GM12873 (cell line): Measurements from ENCODE around the gene S100A8.

Source experiments
- TF ChIP-seq, protein P1 (sequence below): IDR thresholded peaks from 2 replicates; pipeline ENCODE4 v1.5.1; 2012; ENCODE audit warnings: low read depth, mild to moderate bottlenecking, moderate library complexity, low read length, control low read depth; ENCODE audit not compliant: insufficient read depth; ENCODE audit errors: missing control alignments

Gene S100A8

DNA sequence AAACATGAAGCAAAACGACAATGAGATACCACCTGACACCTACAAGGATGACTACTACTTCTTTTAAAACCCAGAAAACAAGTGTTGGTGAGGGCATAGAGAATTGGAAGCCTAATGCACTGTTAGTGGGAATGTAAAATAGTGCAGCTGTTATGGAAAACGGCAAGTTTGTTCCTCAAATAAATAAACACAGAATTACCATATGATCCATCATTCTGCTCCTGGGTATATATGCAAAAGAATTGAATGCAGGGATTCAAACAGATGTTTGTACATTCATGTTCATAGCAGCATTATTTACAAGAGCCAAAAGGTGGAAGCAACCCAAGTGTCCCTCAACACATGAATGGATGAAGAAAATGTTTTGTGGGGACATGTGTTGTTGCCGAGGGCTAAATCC, 1.4 kb upstream of the S100A8 start:
- TF ChIP-seq, protein P1, sequence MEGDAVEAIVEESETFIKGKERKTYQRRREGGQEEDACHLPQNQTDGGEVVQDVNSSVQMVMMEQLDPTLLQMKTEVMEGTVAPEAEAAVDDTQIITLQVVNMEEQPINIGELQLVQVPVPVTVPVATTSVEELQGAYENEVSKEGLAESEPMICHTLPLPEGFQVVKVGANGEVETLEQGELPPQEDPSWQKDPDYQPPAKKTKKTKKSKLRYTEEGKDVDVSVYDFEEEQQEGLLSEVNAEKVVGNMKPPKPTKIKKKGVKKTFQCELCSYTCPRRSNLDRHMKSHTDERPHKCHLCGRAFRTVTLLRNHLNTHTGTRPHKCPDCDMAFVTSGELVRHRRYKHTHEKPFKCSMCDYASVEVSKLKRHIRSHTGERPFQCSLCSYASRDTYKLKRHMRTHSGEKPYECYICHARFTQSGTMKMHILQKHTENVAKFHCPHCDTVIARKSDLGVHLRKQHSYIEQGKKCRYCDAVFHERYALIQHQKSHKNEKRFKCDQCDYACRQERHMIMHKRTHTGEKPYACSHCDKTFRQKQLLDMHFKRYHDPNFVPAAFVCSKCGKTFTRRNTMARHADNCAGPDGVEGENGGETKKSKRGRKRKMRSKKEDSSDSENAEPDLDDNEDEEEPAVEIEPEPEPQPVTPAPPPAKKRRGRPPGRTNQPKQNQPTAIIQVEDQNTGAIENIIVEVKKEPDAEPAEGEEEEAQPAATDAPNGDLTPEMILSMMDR = no peak

DNA sequence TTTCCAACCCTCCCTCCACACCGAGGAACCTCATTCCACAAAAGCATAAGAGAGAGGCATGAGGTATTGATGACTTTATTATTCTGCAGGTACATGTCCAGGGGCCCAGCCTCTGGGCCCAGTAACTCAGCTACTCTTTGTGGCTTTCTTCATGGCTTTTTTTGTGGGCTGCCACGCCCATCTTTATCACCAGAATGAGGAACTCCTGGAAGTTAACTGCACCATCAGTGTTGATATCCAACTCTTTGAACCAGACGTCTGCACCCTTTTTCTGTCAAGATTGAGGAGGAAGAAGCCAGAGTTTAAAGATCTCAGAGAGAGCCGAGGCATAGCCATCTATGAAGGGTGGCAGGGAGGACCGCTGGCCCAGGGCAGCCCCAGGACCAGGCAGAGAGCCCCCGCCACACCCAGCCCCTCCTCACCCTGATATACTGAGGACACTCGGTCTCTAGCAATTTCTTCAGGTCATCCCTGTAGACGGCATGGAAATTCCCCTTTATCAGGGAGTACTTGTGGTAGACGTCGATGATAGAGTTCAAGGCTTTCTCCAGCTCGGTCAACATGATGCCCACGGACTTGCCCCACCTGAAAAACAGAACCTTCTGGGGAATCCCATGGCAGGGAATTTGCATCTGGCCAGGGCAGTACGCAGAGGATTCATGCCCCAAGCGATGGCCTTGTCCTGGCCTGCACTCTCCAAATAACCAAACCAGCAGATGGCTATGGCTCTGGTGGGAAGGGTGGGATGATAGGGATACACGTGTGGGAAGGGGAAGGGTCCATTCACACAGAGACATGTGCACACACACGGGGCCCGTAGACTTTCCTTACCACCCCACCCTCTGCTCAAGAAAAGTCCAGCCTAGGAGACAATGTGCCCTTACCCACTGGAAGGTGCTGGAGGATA, 647 bp downstream of the S100A8 start:
- TF ChIP-seq, protein P1 = no peak

DNA sequence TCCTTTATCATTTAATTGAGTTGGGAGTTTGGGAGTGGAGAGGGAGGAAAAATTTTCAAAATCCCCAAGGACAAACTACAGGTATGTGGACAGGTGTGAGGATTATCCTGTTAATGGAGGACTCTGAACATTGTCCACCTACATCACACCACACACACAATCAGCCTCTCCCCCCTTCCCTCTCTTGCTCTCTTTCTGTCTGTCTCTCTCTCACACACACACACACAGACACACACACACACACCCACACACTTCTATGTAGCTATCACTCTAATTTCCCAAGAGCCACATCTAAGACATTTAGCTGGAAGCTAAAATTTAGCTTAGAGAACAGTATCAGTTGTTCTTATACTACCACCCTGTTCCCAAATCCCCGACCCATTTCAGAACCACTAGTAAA, 1.5 kb downstream of the S100A8 start:
- TF ChIP-seq, protein P1 = no peak

DNA sequence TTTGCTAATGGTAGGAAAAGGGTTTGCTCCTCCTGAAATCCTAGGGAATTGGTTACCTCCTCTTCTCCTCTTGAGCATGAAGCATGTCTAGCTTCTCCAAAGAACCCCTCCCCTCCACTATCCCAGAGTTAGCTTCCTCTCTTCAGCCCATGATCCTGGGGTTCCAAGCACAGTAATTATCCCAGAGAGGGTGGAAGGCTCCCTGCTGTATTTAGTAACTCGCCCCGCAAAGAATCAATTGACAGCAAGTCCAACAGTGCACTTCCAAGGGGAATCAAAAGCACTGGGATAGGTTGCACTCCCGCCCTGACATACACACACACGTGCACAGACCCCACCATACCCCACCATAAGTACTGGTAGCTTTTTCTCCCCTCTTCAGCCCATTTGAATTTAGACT, 3.1 kb downstream of the S100A8 start:
- TF ChIP-seq, protein P1 = no peak

DNA sequence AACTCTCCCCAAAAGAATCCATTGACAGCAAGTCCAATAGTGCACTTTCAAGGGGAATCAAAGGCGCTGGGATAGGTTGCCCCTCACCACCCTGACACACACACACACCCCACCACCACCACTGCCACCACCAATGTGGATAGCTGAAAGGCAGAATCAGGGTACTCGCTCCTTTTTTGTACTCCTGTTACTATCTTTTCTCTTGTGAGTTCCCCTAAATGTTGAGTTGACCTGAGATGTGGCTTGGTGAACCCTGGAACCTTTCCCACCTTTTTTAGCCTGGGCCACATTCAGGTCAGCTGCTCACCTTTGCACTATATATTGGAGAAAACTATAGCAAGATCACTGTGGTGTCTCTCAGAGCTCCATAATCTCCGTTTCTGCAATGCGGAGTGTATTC, 3.9 kb downstream of the S100A8 start:
- TF ChIP-seq, protein P1 = no peak

DNA sequence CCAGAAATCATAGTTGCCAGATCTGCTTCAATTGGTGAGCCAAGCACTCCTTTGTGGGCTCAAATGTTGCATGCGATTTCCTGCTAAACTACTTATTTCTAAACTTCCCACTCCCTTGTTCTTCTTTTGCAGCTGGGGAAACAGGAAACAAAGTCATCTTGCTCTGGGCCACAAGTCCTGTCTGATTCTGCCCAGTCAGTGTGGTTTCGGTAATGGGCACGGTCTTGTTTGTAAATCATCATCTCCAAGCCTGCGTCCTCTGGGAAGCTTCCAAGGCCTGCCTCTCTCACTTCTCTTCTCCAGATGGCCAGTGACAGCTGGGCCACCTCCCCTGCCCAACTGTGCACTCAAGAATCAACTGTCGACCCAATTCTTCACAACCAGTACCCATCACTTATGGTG, 4.4 kb downstream of the S100A8 start:
- TF ChIP-seq, protein P1 = no peak

DNA sequence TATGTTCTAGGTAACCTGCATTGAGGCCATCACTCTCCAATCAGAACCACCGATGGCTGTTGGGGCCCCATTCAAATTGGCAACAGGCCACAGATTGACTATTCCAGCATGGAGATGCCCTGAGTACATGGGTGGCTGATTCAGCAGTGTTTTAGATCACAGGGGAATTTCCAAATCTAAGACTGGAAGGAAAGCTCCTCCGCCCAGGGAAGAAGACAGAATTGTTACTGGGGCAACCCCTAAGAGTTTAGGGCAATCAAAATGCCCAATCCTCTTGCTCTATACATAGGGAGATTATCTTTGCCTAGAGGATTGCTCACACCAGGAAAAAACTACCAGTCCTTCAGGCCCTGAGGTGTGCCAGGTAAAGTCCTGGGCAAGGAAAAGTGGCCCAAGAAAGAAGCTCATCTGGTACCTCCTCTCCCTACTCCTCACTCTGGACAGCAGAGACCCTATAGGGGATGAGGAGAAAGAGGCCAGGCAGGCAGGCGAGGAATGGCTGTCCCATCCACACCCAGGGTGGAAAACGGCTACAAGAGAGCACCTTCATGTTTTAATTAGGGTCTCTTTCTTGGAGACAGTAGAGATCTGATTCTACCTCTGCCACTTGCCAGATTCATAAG, 5.8 kb downstream of the S100A8 start:
- TF ChIP-seq, protein P1 = no peak
